IPS-NIHi7 (cell line): Measurements from ENCODE around the gene DHRS3.
A peak's percentile ranks its signal among the peaks of the same experiment; 100 is the strongest.

Experiments used
- DNase-seq: peaks from one replicate; pipeline ENCODE4 v3.0.0; 2012; ENCODE audit warnings: mixed read lengths; ENCODE audit errors: extremely low spot score

DHRS3 gene

GRCh38 chr1:12554521-12555305 is 63.3 kb downstream of the DHRS3 start:
- DNase-seq = no peak

- peak; percentile 26 for DNase-seq
These were observed 64.0 kb downstream of the DHRS3 start for GRCh38 chr1:12553963-12554362.

DNA sequence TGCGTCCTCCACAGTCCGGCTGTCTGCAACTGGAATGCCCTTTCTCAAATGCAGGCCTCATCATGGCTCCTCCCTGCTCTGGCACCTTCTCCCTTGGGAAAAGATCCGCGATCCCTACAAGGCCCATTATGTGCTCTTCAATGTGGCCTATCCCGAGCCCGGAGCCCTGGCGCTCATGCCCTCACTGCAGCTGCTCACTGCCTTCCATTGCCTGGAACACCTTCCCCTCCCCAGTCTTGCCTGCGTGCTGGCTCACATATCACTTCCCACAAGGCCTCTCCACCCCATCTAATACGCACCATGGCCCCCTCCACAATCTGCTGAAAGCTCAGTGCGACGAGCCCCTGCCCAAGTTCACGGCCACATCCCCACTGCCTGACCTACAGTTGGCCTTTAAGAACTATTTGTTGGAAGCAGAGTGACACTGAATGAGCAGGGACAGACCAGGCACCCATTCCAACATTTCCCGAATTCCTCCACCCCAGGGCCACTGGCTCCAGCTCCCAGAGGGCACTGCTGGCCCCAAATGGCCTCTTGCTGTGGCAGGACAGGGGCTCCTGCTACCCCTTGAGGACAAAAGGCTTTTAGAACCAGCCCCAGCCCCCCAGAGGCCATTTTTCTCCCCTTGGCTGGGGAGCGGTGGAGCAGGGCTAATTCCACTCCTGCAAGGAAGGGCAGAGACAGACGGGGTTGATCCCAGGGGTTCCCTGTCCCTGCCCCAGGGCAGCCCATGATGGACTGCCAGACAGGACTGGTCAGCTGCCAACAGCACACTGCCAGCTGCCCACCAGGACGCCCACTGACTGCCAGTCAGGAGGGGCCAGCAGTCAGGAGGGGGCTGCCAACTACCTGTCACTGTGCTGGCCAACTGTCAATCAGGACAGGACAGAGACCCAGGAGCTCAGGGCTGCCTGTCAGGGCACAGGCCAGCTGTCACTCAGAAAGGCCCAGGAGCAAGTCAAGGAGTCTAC is 64.8 kb downstream of the DHRS3 start:
- DNase-seq = peak; percentile 20

DNA sequence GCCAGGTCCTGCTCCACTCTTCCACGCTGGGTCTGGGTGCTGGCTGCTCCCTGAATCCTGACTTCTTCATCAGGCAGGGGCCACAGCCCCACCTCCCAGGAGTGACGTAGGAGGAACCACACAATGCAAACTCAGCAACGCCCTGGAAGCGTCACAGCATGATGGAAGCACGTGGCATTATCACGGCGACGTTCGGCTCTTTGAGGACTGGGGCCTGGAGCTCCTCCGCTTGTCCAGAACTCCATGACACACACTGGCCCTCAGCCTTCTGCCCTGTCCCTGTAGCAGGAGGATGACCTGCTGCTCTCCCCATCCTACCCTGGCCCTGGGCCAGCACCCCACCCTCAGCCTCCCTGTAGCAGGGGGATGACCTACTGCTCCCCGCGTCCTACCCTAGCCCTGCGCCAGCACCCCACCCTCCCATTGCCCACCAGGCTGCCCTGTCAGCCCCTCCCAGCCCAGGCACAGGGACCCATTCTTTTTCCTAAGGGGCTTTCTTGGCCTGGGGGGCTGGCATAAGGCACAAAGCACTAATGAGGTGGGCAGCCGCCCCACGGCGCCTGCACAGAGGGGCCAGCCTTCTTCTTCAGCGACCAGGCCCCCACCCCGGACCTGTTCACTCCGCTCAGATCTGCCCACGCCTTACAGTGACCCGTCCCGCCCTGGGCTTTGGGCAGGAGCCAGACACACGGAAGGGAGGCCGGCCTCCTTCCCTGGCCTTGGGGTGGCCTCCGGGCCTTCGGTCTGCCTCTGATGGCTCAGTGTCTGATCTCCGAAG is 65.7 kb downstream of the DHRS3 start:
- DNase-seq = no peak

DNA sequence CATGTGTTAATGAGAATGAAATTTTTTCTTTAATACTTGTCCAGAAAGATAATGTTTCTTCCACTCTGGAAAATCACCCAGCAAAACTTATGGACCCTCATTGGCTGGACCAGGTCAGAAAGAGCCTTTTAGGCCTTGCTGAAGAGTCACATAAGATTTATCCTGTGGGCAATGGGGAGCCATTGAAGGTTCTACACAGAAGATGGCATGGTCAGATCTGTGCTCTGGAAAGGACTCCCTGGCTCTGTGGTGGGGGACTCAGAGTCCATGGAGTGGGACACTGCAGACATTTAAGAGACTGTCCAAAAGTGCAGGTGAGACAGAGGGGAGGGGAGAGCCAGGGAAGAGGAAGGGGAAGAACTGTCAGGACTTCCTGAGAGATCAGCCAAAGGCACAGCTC is 66.4 kb downstream of the DHRS3 start:
- DNase-seq = no peak

GRCh38 chr1:12549460-12550349 is 68.3 kb downstream of the DHRS3 start:
- peak; percentile 12 for DNase-seq

GRCh38 chr1:12548973-12549459 is 69.0 kb downstream of the DHRS3 start:
- peak; percentile 10 for DNase-seq

- peak; percentile 8 for DNase-seq
These were observed 69.6 kb downstream of the DHRS3 start for GRCh38 chr1:12548279-12548972.

- DNase-seq = peak; percentile 8
These were observed 70.3 kb downstream of the DHRS3 start for GRCh38 chr1:12547586-12548225.

GRCh38 chr1:12546771-12547585 is 71.0 kb downstream of the DHRS3 start:
- peak; percentile 10 for DNase-seq

DNA sequence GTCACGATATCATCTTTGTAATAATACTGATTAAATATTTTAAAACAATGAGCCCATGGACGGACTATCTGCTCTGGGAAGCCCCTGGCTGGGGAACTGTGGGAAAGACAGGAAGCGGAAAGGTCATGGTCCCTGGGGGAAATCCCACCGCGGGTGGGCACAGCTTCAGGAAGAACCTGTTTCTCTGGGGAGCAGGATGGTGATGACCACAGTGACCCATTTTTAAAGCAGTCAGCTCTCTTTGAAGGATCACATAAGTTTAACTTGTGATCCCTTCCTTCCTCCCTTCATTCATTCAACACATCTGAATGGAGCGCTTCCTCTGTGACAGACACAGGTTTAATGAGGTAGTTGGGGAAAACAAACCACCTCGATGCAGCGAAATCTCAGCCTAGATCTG is 73.0 kb downstream of the DHRS3 start:
- DNase-seq = peak; percentile 18

- DNase-seq = no peak
These were observed 73.7 kb downstream of the DHRS3 start for GRCh38 chr1:12544357-12544756.

DNA sequence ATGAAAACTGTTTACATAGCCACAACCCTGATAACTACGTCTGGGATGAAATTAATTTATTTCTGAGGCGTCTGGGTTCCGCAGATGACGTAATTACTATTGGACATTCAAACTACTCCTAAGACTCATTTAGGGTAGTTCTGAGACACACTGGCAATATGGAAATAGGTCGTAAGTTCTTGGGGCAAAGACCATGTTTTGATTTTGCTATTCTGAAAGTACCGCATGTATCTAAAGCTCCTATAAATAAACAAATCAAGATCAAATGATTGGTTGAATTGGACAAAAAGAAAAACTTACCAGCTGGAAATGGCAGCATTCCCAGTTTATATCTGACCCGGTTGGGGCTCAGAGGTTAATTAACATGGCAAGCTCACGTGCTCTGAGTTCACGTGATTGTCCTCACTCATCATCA is 74.3 kb downstream of the DHRS3 start:
- no peak for DNase-seq

DNA sequence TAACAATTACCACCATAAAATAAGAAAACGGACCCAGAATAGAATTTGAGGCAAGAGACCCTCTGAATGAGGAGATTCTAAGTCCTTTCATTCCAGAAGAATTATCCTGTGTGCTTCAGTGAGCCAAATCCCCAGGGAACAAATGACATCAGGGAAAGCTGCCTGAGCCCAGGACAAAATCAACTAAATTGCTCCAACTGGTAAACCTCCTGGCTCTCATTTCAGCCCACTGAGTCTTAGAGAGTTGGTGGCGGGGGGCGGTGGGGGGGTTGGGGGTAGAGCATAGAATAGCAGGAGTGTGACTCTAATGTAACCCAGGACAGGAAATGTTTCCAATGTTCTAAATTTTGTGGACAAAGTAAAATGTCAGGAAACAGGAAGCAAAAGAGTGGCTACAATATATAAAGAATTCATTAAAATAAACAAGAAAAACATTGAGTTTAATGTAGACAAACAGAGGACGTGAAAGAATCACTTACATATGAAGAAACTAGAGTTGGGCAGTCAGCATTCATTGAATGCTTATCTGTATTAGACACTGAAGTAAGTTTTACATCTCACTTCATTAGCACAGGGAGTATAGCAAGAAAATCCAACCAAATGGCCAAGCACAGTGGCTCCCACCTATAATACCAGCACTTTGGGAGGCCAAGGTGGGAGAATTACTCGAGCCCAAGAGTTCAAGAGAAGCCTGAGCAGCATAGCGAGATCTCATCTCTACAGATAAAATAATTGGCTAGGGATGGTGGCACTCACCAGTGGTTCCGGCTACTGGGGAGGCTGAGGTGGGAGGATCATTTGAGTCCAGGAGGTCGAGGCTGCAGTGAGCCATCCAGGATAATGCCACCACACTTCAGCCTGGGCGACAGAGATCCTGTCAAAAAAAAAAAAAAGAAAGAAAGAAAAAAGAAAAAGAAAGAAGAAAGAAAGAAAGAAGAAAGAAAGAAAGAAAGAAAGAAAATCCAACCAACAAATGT is 75.1 kb downstream of the DHRS3 start:
- DNase-seq = no peak

GRCh38 chr1:12542138-12542465 is 75.9 kb downstream of the DHRS3 start:
- DNase-seq = no peak

DNA sequence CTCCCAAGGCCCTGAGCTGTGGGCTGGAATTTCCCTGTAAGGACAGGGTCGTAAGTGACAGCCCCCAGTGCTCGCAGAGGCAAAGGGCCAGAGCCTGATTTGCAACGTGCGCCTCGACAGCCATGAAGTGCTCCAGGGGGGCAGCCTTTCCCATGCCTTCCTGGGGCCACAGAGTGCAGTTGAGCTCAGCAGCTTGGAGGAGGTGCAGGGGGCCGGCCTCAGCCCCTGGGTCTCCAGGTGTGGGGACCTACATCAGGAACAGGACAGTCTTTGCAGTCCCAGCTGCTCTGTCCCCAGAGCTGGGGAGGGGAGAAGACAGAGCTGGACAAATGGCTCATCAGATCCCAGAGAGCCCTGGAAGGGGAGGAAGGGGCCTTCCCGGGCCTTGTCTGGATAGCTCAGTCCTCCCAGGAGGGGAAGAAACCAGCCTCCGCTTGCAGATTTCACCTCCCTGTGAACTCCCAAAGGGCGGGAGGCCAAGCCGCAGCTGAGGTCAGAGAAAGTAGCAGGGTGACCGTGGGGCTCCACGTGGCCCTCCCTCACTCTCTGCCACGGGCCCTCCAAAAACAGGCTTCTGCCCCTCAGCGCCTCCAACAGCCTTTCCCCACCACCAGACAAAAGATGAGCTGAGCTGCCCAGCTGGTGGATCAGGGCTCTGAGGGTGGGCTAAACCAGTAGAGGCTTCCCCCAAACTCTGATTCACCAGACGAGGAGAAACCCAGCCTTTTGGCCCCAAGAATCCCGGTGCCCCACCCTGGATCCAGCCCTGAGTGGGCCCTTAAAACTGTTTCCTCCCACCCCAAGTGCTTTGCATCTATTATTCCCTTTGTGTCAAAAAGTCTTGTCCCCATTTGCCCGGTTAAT is 76.5 kb downstream of the DHRS3 start:
- peak; percentile 39 for DNase-seq
